GM23338 (cell line): ENCODE measurements around the gene ENOX1.

Experiments used
- CREB1 ChIP-seq: fragments of 250-450 bp; sonication (Bioruptor Pico); IDR thresholded peaks from 2 replicates; pipeline ENCODE4 v1.5.0; 2020; ENCODE audit warnings: low read depth, mild to moderate bottlenecking, moderate library complexity
- EZH2 ChIP-seq: fragments of 200-600 bp; sonication (generic); IDR thresholded peaks from one replicate; pipeline ENCODE4 v1.8.0; 2017; ENCODE audit warnings: antibody characterized with exemption, mild to moderate bottlenecking, low read depth; ENCODE audit not compliant: unreplicated experiment
- EZH2phosphoT487 ChIP-seq: fragments of 200-600 bp; sonication (generic); IDR thresholded peaks from one replicate; pipeline ENCODE4 v1.8.1; 2018; ENCODE audit warnings: antibody characterized with exemption; ENCODE audit not compliant: unreplicated experiment
- JUNB ChIP-seq: IDR thresholded peaks from one replicate; pipeline ENCODE4 v1.6.1; 2016; ENCODE audit warnings: antibody characterized with exemption; ENCODE audit not compliant: unreplicated experiment
- NANOG ChIP-seq: IDR thresholded peaks from 2 replicates; pipeline ENCODE4 v1.6.1; 2016; ENCODE audit warnings: antibody characterized with exemption, borderline replicate concordance
- POLR2AphosphoS5 ChIP-seq: IDR thresholded peaks from 2 replicates; pipeline ENCODE4 v1.6.1; 2016; ENCODE audit warnings: antibody characterized with exemption, low read depth
- ZNF331 ChIP-seq: fragments of 250-450 bp; sonication (Bioruptor Pico); IDR thresholded peaks from 2 replicates; pipeline ENCODE4 v1.5.0; 2020; ENCODE audit warnings: low read depth, mild to moderate bottlenecking, moderate library complexity
- TF ChIP-seq, protein P1 (sequence below), 2 experiments: fragments of 200-600 bp in 1 of 2; sonication (generic) in 1 of 2; conservative IDR thresholded peaks; 2 replicates each; pipeline versions ENCODE4 v1.5.1 to v1.6.1; 2016 to 2017; ENCODE audit warnings: antibody characterized with exemption in 2 of 2, low read depth in 2 of 2, mild to moderate bottlenecking in 2 of 2, moderate library complexity in 1 of 2
- TF ChIP-seq, protein P2 (sequence below): IDR thresholded peaks from 2 replicates; pipeline ENCODE4 v1.6.1; 2016; ENCODE audit warnings: antibody characterized with exemption
- TF ChIP-seq, protein P3 (sequence below): IDR thresholded peaks from one replicate; pipeline ENCODE4 v1.6.1; 2018; ENCODE audit warnings: antibody characterized with exemption; ENCODE audit not compliant: unreplicated experiment
- TF ChIP-seq, protein P4 (sequence below): fragments of 250-450 bp; sonication (Bioruptor Pico); IDR thresholded peaks from 2 replicates; pipeline ENCODE4 v1.5.0; 2020; ENCODE audit warnings: mild to moderate bottlenecking, moderate library complexity

DNA sequence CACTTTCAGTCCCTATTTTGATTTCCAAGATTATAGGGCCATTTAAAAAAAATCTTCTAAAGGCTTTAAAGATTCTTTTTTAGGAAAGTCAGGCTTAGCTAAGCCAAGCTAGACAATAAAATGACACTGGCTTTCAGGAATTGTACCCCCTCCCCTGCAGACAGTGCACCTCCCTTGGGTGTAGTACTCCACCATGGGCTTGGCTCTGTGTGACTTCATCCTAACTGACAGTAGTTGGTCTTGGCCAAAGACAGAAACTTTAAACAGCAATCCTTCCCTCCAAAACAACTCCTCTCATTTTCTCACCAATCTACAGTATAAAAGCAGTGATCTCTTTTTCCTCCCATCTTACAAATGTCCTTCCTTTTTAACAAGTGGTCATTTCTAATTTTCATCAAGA is 480.4 kb downstream of the ENOX1 start:
- TF ChIP-seq, protein P1, sequence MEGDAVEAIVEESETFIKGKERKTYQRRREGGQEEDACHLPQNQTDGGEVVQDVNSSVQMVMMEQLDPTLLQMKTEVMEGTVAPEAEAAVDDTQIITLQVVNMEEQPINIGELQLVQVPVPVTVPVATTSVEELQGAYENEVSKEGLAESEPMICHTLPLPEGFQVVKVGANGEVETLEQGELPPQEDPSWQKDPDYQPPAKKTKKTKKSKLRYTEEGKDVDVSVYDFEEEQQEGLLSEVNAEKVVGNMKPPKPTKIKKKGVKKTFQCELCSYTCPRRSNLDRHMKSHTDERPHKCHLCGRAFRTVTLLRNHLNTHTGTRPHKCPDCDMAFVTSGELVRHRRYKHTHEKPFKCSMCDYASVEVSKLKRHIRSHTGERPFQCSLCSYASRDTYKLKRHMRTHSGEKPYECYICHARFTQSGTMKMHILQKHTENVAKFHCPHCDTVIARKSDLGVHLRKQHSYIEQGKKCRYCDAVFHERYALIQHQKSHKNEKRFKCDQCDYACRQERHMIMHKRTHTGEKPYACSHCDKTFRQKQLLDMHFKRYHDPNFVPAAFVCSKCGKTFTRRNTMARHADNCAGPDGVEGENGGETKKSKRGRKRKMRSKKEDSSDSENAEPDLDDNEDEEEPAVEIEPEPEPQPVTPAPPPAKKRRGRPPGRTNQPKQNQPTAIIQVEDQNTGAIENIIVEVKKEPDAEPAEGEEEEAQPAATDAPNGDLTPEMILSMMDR (conservative IDR thresholded peaks at IDR 0.05; ENCODE audit: low read depth in 2 of 2) = no peak
- TF ChIP-seq EZH2 (no peak), POLR2AphosphoS5 (no peak), CREB1 (no peak), JUNB (no peak), ZNF331 (no peak), EZH2phosphoT487 (no peak), NANOG (no peak)
- TF ChIP-seq, protein P2, sequence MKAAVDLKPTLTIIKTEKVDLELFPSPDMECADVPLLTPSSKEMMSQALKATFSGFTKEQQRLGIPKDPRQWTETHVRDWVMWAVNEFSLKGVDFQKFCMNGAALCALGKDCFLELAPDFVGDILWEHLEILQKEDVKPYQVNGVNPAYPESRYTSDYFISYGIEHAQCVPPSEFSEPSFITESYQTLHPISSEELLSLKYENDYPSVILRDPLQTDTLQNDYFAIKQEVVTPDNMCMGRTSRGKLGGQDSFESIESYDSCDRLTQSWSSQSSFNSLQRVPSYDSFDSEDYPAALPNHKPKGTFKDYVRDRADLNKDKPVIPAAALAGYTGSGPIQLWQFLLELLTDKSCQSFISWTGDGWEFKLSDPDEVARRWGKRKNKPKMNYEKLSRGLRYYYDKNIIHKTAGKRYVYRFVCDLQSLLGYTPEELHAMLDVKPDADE = no peak
- TF ChIP-seq, protein P3, sequence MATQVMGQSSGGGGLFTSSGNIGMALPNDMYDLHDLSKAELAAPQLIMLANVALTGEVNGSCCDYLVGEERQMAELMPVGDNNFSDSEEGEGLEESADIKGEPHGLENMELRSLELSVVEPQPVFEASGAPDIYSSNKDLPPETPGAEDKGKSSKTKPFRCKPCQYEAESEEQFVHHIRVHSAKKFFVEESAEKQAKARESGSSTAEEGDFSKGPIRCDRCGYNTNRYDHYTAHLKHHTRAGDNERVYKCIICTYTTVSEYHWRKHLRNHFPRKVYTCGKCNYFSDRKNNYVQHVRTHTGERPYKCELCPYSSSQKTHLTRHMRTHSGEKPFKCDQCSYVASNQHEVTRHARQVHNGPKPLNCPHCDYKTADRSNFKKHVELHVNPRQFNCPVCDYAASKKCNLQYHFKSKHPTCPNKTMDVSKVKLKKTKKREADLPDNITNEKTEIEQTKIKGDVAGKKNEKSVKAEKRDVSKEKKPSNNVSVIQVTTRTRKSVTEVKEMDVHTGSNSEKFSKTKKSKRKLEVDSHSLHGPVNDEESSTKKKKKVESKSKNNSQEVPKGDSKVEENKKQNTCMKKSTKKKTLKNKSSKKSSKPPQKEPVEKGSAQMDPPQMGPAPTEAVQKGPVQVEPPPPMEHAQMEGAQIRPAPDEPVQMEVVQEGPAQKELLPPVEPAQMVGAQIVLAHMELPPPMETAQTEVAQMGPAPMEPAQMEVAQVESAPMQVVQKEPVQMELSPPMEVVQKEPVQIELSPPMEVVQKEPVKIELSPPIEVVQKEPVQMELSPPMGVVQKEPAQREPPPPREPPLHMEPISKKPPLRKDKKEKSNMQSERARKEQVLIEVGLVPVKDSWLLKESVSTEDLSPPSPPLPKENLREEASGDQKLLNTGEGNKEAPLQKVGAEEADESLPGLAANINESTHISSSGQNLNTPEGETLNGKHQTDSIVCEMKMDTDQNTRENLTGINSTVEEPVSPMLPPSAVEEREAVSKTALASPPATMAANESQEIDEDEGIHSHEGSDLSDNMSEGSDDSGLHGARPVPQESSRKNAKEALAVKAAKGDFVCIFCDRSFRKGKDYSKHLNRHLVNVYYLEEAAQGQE = no peak
- TF ChIP-seq, protein P4, sequence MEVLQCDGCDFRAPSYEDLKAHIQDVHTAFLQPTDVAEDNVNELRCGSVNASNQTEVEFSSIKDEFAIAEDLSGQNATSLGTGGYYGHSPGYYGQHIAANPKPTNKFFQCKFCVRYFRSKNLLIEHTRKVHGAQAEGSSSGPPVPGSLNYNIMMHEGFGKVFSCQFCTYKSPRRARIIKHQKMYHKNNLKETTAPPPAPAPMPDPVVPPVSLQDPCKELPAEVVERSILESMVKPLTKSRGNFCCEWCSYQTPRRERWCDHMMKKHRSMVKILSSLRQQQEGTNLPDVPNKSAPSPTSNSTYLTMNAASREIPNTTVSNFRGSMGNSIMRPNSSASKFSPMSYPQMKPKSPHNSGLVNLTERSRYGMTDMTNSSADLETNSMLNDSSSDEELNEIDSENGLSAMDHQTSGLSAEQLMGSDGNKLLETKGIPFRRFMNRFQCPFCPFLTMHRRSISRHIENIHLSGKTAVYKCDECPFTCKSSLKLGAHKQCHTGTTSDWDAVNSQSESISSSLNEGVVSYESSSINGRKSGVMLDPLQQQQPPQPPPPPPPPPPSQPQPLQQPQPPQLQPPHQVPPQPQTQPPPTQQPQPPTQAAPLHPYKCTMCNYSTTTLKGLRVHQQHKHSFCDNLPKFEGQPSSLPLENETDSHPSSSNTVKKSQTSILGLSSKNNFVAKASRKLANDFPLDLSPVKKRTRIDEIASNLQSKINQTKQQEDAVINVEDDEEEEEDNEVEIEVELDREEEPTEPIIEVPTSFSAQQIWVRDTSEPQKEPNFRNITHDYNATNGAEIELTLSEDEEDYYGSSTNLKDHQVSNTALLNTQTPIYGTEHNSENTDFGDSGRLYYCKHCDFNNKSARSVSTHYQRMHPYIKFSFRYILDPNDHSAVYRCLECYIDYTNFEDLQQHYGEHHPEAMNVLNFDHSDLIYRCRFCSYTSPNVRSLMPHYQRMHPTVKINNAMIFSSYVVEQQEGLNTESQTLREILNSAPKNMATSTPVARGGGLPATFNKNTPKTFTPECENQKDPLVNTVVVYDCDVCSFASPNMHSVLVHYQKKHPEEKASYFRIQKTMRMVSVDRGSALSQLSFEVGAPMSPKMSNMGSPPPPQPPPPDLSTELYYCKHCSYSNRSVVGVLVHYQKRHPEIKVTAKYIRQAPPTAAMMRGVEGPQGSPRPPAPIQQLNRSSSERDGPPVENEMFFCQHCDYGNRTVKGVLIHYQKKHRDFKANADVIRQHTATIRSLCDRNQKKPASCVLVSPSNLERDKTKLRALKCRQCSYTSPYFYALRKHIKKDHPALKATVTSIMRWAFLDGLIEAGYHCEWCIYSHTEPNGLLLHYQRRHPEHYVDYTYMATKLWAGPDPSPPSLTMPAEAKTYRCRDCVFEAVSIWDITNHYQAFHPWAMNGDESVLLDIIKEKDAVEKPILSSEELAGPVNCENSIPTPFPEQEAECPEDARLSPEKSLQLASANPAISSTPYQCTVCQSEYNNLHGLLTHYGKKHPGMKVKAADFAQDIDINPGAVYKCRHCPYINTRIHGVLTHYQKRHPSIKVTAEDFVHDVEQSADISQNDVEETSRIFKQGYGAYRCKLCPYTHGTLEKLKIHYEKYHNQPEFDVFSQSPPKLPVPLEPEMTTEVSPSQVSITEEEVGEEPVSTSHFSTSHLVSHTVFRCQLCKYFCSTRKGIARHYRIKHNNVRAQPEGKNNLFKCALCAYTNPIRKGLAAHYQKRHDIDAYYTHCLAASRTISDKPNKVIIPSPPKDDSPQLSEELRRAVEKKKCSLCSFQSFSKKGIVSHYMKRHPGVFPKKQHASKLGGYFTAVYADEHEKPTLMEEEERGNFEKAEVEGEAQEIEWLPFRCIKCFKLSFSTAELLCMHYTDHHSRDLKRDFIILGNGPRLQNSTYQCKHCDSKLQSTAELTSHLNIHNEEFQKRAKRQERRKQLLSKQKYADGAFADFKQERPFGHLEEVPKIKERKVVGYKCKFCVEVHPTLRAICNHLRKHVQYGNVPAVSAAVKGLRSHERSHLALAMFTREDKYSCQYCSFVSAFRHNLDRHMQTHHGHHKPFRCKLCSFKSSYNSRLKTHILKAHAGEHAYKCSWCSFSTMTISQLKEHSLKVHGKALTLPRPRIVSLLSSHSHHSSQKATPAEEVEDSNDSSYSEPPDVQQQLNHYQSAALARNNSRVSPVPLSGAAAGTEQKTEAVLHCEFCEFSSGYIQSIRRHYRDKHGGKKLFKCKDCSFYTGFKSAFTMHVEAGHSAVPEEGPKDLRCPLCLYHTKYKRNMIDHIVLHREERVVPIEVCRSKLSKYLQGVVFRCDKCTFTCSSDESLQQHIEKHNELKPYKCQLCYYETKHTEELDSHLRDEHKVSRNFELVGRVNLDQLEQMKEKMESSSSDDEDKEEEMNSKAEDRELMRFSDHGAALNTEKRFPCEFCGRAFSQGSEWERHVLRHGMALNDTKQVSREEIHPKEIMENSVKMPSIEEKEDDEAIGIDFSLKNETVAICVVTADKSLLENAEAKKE (CRISPR knock-in tag) = no peak
